Activated CD8-positive, alpha-beta memory T cell treated with anti-CD3 and anti-CD28 coated beads, Interleukin-2, amount 50 U/mL, for 1 hour (primary cell): Measurements from ENCODE around the gene OPCML.

ENCODE experiments used
- DNase-seq: peaks from one replicate; pipeline ENCODE4 v3.0.0-alpha.2; 2020; ENCODE audit errors: extremely low read depth

Gene OPCML

GRCh38 chr11:133503236-133503635, 29.1 kb downstream of the OPCML start:
- DNase-seq, result no peak

DNA sequence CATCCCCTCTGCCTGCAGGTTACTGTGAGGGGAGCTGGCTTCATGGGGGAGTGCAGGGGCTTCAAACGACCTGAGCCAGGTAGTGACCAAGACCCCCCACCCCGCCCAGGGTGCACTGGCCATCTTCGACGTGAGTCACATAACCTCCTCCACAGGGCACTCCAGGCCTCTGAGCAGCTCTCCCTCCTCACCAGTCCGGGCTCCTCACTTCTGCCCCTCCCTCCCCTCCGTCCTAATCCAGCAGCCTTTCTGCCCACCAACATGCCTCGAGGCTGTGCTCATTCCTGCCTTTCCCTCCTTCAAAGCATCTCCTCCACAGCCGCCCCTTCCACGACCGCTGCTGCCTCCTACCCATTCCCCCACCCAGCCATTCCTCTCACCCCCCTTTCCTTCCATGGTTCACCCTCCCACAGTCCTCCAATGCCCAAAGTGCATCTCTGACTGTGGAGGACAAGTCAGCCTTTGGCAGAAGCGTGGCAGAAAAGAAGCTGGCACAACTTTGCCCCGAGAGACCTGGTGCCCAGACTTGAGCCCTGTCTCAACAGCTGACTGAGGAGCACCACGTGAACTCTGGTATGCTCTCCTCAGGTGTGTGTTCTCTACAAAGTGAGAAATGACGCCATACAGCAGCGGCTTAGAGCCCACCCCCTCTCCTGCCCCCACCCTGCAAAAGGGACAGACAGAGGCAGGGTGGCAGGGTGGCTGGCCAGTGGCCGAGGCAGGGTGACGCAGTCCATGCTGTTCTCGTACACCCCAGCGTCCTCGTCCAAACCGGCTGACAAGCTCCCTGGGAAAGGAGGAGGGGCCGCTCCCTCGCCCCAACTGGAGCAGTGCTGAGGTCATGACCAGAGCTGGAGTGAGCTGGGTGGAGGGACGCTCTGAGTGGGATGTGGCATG, 30.4 kb downstream of the OPCML start:
- DNase-seq, result no peak

- DNase-seq, result no peak
Observed at GRCh38 chr11:133500936-133501335, 31.4 kb downstream of the OPCML start.

GRCh38 chr11:133500435-133500834, 31.9 kb downstream of the OPCML start:
- no peak for DNase-seq

DNA sequence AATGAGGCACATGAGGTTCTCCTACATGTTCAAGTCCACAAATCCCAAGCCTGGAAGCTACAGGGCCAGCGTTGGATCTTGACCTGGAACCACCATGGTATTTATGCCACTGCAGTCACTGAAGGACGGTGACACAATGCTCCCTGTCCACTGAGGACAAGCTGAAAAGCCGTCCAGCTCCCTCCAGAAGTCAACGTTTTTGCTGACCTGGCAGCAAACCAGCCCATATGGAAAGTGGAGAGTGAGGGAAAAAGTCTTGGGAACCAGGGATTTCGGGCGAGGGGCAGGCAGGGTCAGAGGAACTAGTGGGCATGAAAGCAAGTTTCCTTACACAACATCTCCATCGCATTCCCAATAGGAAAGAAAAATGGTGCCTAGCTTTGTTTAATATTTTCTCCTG, 33.3 kb downstream of the OPCML start:
- DNase-seq, result no peak

- no peak for DNase-seq
Observed at GRCh38 chr11:133497477-133498140, 34.7 kb downstream of the OPCML start.

- no peak for DNase-seq
Observed at GRCh38 chr11:133492895-133493294, 39.4 kb downstream of the OPCML start.

DNA sequence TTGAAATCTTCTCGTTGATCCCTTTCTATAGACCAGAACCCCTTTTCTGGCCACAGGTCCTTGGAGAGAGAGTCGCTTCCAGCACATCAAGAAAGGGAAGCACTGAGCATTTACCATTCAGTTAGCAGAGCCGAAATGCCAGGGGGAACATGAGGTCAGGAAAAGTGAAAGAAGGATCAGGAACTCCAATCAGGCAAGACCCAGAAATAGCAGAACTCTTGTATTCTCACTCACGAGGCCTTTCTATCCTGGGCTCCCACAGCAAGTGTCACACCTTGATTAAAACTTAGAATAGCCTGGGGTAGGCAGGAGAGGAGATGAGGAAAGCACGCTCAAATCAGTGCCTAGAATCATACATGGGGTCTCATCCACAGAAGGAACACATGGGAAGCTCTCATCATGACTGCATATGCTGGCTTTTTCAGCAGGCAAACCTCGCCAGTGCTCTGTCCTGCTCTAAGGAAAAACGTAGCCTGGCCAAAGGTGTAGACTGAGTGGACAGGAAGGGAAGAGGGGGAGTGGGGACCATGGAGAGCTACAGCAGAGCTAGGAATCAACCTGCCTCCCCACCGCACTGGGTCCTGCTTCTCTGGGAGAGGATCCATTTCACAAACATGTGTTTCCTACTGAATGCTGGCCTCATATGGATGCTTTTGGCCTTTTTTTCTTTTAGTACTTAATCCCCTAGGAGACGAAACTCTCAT, 40.5 kb downstream of the OPCML start:
- no peak for DNase-seq

- DNase-seq, result no peak
Observed at GRCh38 chr11:133480722-133481121, 51.6 kb downstream of the OPCML start.

DNA sequence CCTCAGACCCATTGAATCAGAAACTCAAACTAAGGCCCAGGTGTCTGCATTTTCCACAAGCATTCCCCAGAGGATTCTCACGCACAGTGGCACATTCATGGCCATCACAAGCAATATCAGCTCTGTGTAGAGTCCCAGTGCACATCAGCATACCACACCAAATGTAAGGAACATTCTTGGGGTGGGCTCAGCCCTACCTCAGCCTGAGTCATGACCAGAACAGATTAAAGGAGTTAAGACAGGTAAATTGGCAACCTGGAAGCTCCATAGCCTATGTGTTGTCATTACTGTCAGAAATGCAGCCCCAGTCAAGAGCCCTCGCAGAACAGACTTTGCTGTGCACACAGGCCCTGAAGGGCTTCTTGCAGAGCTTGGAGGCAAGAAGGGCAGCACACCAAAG, 53.1 kb downstream of the OPCML start:
- no peak for DNase-seq

- DNase-seq, result no peak
Observed at GRCh38 chr11:133477251-133477625, 55.1 kb downstream of the OPCML start.

- DNase-seq, result no peak
Observed at GRCh38 chr11:133476570-133477250, 55.6 kb downstream of the OPCML start.

GRCh38 chr11:133474461-133474860, 57.8 kb downstream of the OPCML start:
- DNase-seq, result no peak

DNA sequence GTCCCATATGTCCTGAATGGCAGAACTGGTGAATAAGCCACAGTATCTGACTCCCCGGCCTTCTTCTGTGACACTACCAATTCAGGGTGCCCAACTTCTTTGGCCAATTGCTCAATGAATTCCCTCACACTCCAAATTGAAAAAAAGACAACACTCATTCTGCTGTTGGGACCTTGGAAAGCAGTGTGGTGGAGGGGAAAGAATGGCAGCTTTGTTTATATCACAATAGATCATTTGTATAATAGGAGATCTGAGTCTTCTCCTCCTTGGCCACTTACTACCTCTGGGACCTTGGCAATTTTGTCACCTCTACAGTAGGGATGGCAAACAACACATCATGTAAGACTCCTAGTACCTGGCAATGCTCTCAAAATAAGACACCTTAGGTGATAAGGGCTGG, 64.6 kb downstream of the OPCML start:
- no peak for DNase-seq

DNA sequence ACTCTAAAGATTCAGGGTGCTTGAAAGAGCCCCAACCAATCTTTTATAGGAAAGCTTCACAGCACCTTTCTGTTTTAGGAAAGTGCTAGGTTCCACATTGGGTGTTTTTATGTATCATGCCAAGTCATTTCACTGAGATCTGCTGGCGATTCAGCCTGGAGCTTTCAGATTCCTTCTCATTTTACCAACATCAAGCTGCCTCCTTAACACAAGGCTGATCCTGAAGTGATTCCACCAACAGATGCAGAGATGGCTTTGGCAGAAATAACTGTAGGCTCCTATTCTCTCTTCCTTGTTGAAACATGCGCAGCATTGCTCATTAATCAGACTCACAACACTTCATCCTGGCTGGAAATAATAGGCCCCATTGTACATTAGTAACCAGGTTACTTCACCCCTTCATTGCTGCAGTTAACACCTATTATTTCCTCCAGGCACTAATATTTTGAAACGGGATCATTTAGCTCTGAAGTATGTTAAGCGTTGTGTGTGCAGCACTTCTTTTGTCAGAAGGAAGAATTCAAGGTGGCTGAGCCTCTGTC, 89.0 kb downstream of the OPCML start:
- DNase-seq, result no peak

DNA sequence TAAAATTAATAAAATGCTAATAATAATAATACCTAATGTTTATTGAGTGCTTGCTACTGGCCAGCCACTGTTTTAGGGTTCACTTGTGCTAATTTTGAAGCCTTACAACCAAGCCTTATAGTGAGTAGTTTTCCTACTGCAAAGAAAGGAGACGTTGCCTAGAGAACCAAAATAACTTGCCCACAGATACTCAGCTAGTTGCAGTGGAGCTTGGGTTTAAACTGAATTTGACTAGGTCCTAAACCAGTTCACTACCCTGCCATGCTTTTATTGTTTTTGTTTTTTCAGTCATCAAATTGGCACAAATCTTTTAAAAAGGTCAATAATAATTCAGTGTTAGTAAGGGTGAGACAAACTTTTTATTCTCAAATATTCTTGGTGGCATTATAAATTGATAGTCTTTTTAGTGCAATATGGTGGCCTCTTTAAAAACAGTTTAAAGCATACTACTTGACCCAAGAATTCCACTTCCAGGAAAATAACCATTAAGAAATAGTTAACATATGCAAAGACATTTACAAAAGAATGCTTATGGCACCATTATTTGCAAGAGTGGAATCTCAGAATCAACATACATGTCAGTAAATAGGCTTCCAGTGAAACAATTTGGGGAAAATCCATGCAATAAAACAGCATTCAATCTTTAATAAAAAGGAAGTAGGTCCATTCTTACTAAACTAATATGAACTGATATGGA, 90.2 kb downstream of the OPCML start:
- no peak for DNase-seq

DNA sequence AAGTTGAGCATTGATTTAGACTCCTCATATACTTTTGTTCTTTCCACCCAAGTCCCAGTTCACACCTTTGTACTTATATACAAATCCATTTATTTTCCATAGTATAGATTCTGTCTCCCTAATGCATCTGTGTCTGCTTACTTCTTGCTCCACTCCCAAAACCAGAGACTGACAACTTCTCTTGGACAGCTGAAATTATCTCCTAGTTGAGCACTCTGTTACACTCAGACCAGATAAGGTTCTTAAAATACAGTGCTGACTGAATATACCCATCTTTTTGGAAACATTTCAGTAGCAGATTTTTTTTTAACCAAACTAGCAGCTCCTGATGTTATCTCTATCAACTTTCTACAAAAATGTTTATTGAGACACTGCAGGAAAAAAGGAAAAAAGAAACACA, 106.3 kb downstream of the OPCML start:
- DNase-seq, result no peak

- no peak for DNase-seq
Observed at GRCh38 chr11:133425245-133425644, 107.1 kb downstream of the OPCML start.

DNA sequence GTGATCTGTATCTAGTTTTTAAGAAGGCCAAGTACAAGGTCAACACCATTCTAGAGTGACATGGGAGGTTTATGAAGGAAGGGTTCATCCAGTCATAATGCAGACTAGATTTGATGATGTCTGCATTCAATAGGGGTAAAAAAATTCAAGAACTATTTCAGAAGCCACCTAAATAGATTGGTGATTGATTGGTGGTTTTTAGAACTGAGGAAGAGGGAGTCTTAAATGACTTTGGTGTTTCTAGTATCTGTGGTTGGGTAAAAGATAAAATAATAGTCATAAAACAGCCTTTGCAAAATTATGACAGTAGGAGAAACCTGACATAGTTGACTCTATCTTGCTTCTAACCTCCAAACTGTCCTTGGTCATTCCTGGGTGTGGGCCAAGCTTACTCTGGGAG, 114.1 kb downstream of the OPCML start:
- DNase-seq, result no peak

DNA sequence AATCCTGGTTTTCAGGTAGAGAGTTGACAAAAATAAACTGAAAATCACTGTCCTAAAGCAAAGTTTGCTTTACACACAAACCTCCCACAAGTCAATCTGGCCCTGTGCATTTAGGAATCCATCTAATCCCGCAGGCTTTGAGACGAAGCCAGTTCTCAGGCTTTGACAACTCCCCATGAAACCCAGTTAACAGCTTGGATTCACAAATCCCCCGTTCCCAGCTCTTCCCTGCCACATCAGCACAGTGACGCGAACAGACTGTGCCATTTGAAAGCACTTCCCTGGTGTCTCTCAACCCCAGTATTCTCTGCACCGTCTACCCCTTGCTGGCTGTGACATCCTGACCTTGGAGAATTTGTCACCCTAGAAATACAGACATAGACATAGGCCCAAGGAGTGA, 117.8 kb downstream of the OPCML start:
- DNase-seq, result no peak

GRCh38 chr11:133413703-133414102, 118.6 kb downstream of the OPCML start:
- DNase-seq, result no peak
